Neutrophil (primary cell): ENCODE data around the gene CCDC74B.
"Not testable (repeated sequence)": the region's sequence is repeated elsewhere in the genome, so short reads cannot be mapped to it uniquely, and the experiment has no call there.

ENCODE experiments used
- H3K27ac ChIP-seq: fragments of 200-600 bp; sonication (generic); 2 replicates; pipeline ENCODE4 v1.5.1; 2016; ENCODE audit warnings: mild to moderate bottlenecking, moderate library complexity
- H3K27me3 ChIP-seq: fragments of 200-600 bp; sonication (generic); 2 replicates; pipeline ENCODE4 v1.6.0; 2016; ENCODE audit warnings: mild to moderate bottlenecking
- H3K36me3 ChIP-seq: fragments of 200-600 bp; sonication (generic); 2 replicates; pipeline ENCODE4 v1.5.1; 2017
- H3K4me1 ChIP-seq, 2 experiments: fragments of 200-600 bp in 1 of 2; sonication (generic) in 1 of 2; 1 replicate in 1 of 2; 2 replicates in 1 of 2; pipeline versions ENCODE4 v1.5.1 to v1.6.1; 2013 to 2016; ENCODE audit warnings: low read depth in 1 of 2, low read length in 1 of 2, mild to moderate bottlenecking in 1 of 2, moderate library complexity in 1 of 2; ENCODE audit not compliant: control insufficient read depth in 1 of 2, insufficient read depth in 1 of 2
- H3K4me3 ChIP-seq, 2 experiments: fragments of 200-600 bp in 1 of 2; sonication (generic) in 1 of 2; 1 replicate in 1 of 2; 2 replicates in 1 of 2; pipeline ENCODE4 v1.5.1; 2013 to 2016; ENCODE audit warnings: low read depth in 1 of 2, low read length in 1 of 2, mild to moderate bottlenecking in 1 of 2, moderate library complexity in 1 of 2
- H3K9me3 ChIP-seq: fragments of 200-600 bp; sonication (generic); 2 replicates; pipeline ENCODE4 v1.5.1; 2016
- CTCF ChIP-seq: fragments of 200-600 bp; sonication (generic); IDR thresholded peaks from 2 replicates; pipeline ENCODE4 v1.5.1; 2016; ENCODE audit warnings: antibody characterized with exemption

The CCDC74B gene

GRCh38 chr2:130136546-130136945, 8.4 kb downstream of the CCDC74B start:
- H3K36me3 ChIP-seq, H3K27me3 ChIP-seq, H3K9me3 ChIP-seq, H3K4me1 ChIP-seq, H3K4me3 ChIP-seq, H3K27ac ChIP-seq: not testable (repeated sequence)

- TF ChIP-seq CTCF = no peak
- no peaks in the 10 kb centered on the region for H3K9me3 ChIP-seq
- H3K4me1 ChIP-seq = no peaks in the 10 kb centered on the region
Measured at GRCh38 chr2:130135692-130136541, 9.0 kb downstream of the CCDC74B start.

GRCh38 chr2:130129120-130129829, 15.6 kb downstream of the CCDC74B start, which contains the start of gene POTEF:
Gene POTEF, minus strand, starts transcription at chr2:130129222. Its CDS starts 8,707 bp downstream, at chr2:130120515.
- not testable (repeated sequence) for H3K9me3 ChIP-seq, H3K27me3 ChIP-seq, H3K36me3 ChIP-seq, H3K27ac ChIP-seq, H3K4me1 ChIP-seq, H3K4me3 ChIP-seq

More at GRCh38 chr2:130135692-130136541, 9.0 kb downstream of the CCDC74B start:
- no peak overlapping the region for H3K4me3 ChIP-seq
- peaks cover 5% of the 10 kb centered on the region for H3K27me3 ChIP-seq
- no peaks in the 10 kb centered on the region for H3K36me3 ChIP-seq
- H3K27ac ChIP-seq = no peak overlapping the region

- not testable (repeated sequence) for H3K4me1 ChIP-seq, H3K27me3 ChIP-seq, H3K9me3 ChIP-seq, H3K4me3 ChIP-seq, H3K27ac ChIP-seq, H3K36me3 ChIP-seq
Measured at GRCh38 chr2:130128464-130128863, 16.4 kb downstream of the CCDC74B start.

- not testable (repeated sequence) for H3K4me3 ChIP-seq, H3K36me3 ChIP-seq, H3K27ac ChIP-seq, H3K27me3 ChIP-seq, H3K9me3 ChIP-seq, H3K4me1 ChIP-seq
Measured at GRCh38 chr2:130127726-130128125, 17.2 kb downstream of the CCDC74B start.

GRCh38 chr2:130120924-130121323, 24.0 kb downstream of the CCDC74B start:
- not testable (repeated sequence) for H3K27ac ChIP-seq, H3K27me3 ChIP-seq, H3K36me3 ChIP-seq, H3K4me1 ChIP-seq, H3K4me3 ChIP-seq, H3K9me3 ChIP-seq

GRCh38 chr2:130102597-130103363, 42.1 kb downstream of the CCDC74B start:
- H3K9me3 ChIP-seq, H3K27ac ChIP-seq, H3K4me3 ChIP-seq, H3K36me3 ChIP-seq, H3K27me3 ChIP-seq, H3K4me1 ChIP-seq: not testable (repeated sequence)
